ENCODE measurements around the gene CCDC200.
"Not testable (repeated sequence)": the region's sequence is repeated elsewhere in the genome, so short reads cannot be mapped to it uniquely, and the experiment has no call there.

The CCDC200 gene

GRCh38 chr17:43216369-43216761, 12.1 kb downstream of the CCDC200 start:
- no peak for DNase-seq (ENCODE audit: low read depth)

- DNase-seq (ENCODE audit: low read depth) = no peak
These were observed 13.1 kb downstream of the CCDC200 start for GRCh38 chr17:43215341-43215740.

GRCh38 chr17:43213545-43213944, 14.9 kb downstream of the CCDC200 start:
- no peak for DNase-seq (ENCODE audit: low read depth)

GRCh38 chr17:43212641-43213490, 15.6 kb downstream of the CCDC200 start:
- DNase-seq (ENCODE audit: low read depth) = no peak

- DNase-seq (ENCODE audit: low read depth) = peak; percentile 57
These were observed 16.7 kb downstream of the CCDC200 start, which contains the start of gene TMEM106A for GRCh38 chr17:43211480-43212402. Gene TMEM106A, plus strand, starts transcription at chr17:43211875. Its CDS starts 1,167 bp downstream, at chr17:43213042.

GRCh38 chr17:43211123-43211479, 17.3 kb downstream of the CCDC200 start:
- no peak for DNase-seq (ENCODE audit: low read depth)

- DNase-seq (ENCODE audit: low read depth) = no peak
These were observed 17.8 kb downstream of the CCDC200 start for GRCh38 chr17:43210576-43210975.

- not testable (repeated sequence) for DNase-seq (ENCODE audit: low read depth)
These were observed 25.4 kb downstream of the CCDC200 start for GRCh38 chr17:43203013-43203412.

GRCh38 chr17:43200127-43200526, 28.3 kb downstream of the CCDC200 start:
- no peak for DNase-seq (ENCODE audit: low read depth)

GRCh38 chr17:43199633-43200032, 28.8 kb downstream of the CCDC200 start:
- DNase-seq (ENCODE audit: low read depth) = no peak

- DNase-seq (ENCODE audit: low read depth) = no peak
These were observed 35.2 kb downstream of the CCDC200 start for GRCh38 chr17:43193251-43193650.

- DNase-seq (ENCODE audit: low read depth) = not testable (repeated sequence)
These were observed 41.8 kb downstream of the CCDC200 start for GRCh38 chr17:43186656-43187055.

- DNase-seq (ENCODE audit: low read depth) = no peak
These were observed 44.5 kb downstream of the CCDC200 start for GRCh38 chr17:43183921-43184320.

- DNase-seq (ENCODE audit: low read depth) = no peak
These were observed 52.3 kb downstream of the CCDC200 start for GRCh38 chr17:43176119-43176570.

GRCh38 chr17:43175213-43176118, 53.0 kb downstream of the CCDC200 start:
- peak; percentile 70 for DNase-seq (ENCODE audit: low read depth)

- DNase-seq (ENCODE audit: low read depth) = peak; percentile 71
These were observed 56.6 kb downstream of the CCDC200 start for GRCh38 chr17:43171586-43172487.

Measured in non-pigmented ciliary epithelial cell (primary cell).